ENCODE results near the gene SYNJ1. TPM values are rescaled to one million over a fixed set of nuclear protein-coding genes. Genes with fewer than 3 reads are reported as not detected.
A peak's percentile ranks its signal among the peaks of the same experiment; 100 is the strongest.

The SYNJ1 gene
- total and polyA plus RNA-seq, 10 of the 15 experiments (the other 5 are each of a cell fraction or from before 2014, with no cell fraction given) = 1.2 to 7.0 (median 3.5) TPM

DNA sequence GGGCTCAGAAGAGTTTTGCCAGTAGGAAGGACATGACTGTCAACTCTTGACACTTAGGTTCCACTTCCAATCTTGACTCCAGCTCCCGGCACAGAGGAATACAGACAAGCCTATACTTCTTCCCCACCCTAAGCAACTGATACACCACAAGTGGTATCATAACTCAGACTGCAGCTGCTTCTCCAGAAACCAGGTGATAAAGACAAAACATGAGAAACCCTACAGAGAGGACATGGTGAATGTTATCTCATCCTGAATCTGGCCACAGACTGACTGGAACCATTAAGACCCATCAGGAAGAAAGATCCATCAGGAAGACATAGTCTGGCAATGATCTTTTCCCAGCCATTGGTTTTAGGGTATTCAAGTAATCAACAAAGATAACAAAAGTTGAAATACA lies 30.0 kb upstream of the SYNJ1 start:
- FAIRE-seq (peak; percentile 65), DNase-seq (ENCODE audit: low read depth, low spot score) (no peak), ATAC-seq (no peak; the same call in 2 of the 3 replicates)
- Histone ChIP-seq H3K27me3 (replicated peaks in 1 of 2; ENCODE audit: control insufficient read depth in 2 of 2, insufficient read depth in 2 of 2, low read length in 1 of 2) (no peaks in the 10 kb centered on the region), H3K4me2 (ENCODE audit: control insufficient read depth, insufficient read depth) (no peak overlapping the region), H3K79me2 (ENCODE audit: control insufficient read depth, insufficient read depth, low read length) (no peaks in the 10 kb centered on the region; the same call in 1 of the 2 replicates), H3K4me3 (no peak overlapping the region), H3K27ac (ENCODE audit: control insufficient read depth, insufficient read depth) (no peak overlapping the region), H3K9ac (ENCODE audit: control insufficient read depth, insufficient read depth, low read length) (no peak overlapping the region), H3K9me3 (replicated peaks; ENCODE audit: control insufficient read depth, insufficient read depth, low read length) (no peaks in the 10 kb centered on the region), H4K20me1 (ENCODE audit: control insufficient read depth, insufficient read depth) (no peaks in the 10 kb centered on the region; the same call in 1 of the 2 replicates), H2AFZ (ENCODE audit: control insufficient read depth, low read depth, low read length) (no peak overlapping the region), H3K36me3 (ENCODE audit: control insufficient read depth in 2 of 2, insufficient read depth in 2 of 2, low read length in 1 of 2) (peaks cover 4 to 38% of the 10 kb centered on the region in 2 experiments), H3K4me1 (ENCODE audit: control insufficient read depth, insufficient read depth, low read length) (no peaks in the 10 kb centered on the region)
- CTCF ChIA-PET = interaction anchor here (0.8 to 1.2 kb wide), 6 partner anchors 10 to 156 kb away, joined by 3 to 4 read pairs (median 3); no protein-coding TSS in a partner anchor
- in situ Hi-C loops (cut with MboI) (no loop called here), intact Hi-C loops (cut with micrococcal nuclease; ENCODE audit: unreplicated experiment) (no loop called here)
- RAD21 ChIA-PET (ENCODE audit: unreplicated experiment) = no interaction called here
- SMC1A ChIA-PET (ENCODE audit: uncharacterized antibody, unreplicated experiment) = interaction anchor here (1.0 to 2.3 kb wide), 2 partner anchors 11 to 19 kb away, joined by 3 to 8 read pairs; no protein-coding TSS in a partner anchor
- POLR2A ChIA-PET = interaction anchor here (0.8 kb wide), 1 partner anchor 17 kb away, joined by 3 read pairs; no protein-coding TSS in a partner anchor
- TF ChIP-seq, protein P1, sequence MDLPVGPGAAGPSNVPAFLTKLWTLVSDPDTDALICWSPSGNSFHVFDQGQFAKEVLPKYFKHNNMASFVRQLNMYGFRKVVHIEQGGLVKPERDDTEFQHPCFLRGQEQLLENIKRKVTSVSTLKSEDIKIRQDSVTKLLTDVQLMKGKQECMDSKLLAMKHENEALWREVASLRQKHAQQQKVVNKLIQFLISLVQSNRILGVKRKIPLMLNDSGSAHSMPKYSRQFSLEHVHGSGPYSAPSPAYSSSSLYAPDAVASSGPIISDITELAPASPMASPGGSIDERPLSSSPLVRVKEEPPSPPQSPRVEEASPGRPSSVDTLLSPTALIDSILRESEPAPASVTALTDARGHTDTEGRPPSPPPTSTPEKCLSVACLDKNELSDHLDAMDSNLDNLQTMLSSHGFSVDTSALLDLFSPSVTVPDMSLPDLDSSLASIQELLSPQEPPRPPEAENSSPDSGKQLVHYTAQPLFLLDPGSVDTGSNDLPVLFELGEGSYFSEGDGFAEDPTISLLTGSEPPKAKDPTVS (IDR thresholded peaks at IDR 0.05; ENCODE audit: low read depth, low read length) = no peak
- TF ChIP-seq POLR2AphosphoS5 (IDR thresholded peaks at IDR 0.05; ENCODE audit: low read length) (0 out of 2 replicates have a peak, but pooled peaks have one; percentile 33), NFYB (IDR thresholded peaks at IDR 0.05; ENCODE audit: insufficient read depth, low read depth, low read length) (no peak)
- BruUV-seq (replicated peaks) = no TSS peak
- 93% methylated on average over 1 of the region's 1 CpG for WGBS (ENCODE audit: insufficient coverage, insufficient replicate concordance, low lambda C conversion rate, missing lambda C conversion rate)

DNA sequence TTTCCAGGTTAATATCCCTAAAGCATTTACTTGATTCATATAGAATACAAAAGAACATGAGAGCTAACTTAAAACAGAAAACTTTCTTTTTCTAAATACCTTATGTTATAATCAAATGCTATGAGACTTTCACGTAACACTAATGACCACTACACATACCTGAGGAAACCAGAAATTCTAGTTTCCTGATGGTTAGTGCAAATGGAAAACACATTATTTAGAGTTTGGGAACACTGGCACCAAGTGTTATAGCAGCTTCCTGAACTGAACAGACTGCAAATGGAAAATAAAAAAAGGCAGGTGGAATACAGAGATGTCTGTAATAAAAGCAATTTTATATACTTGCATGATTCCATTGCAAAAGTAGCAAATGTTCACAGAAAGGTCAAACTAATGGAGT lies 28.3 kb upstream of the SYNJ1 start:
- in situ Hi-C loops (cut with MboI) = no loop called here
- no peak overlapping the region for H3K4me3 ChIP-seq
- no peaks in the 10 kb centered on the region for H3K9me3 ChIP-seq (replicated peaks; ENCODE audit: control insufficient read depth, insufficient read depth, low read length)
- ChIA-PET POLR2A (interaction anchor here (0.5 to 1.7 kb wide), 2 partner anchors 8 to 15 kb away, joined by 3 to 4 read pairs; partner anchors contain the start of gene PAXBP1), SMC1A (ENCODE audit: uncharacterized antibody, unreplicated experiment) (interaction anchor here (0.9 to 2.9 kb wide), 5 partner anchors 8 to 70 kb away, joined by 3 to 10 read pairs (median 8); no protein-coding TSS in a partner anchor), CTCF (interaction anchor here (0.5 to 1.7 kb wide), 4 partner anchors 8 to 60 kb away, joined by 3 to 5 read pairs (median 4); partner anchors contain the start of gene PAXBP1), RAD21 (ENCODE audit: unreplicated experiment) (no interaction called here)
- BruUV-seq (replicated peaks) = no TSS peak
- no peaks in the 10 kb centered on the region for H3K4me1 ChIP-seq (ENCODE audit: control insufficient read depth, insufficient read depth, low read length)
- H3K27ac ChIP-seq (ENCODE audit: control insufficient read depth, insufficient read depth) = no peak overlapping the region
- peaks cover 2 to 25% of the 10 kb centered on the region in 2 experiments; a peak in 3 of 4 replicates for H3K36me3 ChIP-seq (ENCODE audit: control insufficient read depth in 2 of 2, insufficient read depth in 2 of 2, low read length in 1 of 2)
- no peak for ATAC-seq
- H3K79me2 ChIP-seq (ENCODE audit: control insufficient read depth, insufficient read depth, low read length) = no peaks in the 10 kb centered on the region; the same call in 1 of the 2 replicates
- H3K9ac ChIP-seq (ENCODE audit: control insufficient read depth, insufficient read depth, low read length) = no peak overlapping the region
- no peaks in the 10 kb centered on the region for H3K27me3 ChIP-seq (replicated peaks in 1 of 2; ENCODE audit: control insufficient read depth in 2 of 2, insufficient read depth in 2 of 2, low read length in 1 of 2)
- no peak overlapping the region for H3K4me2 ChIP-seq (ENCODE audit: control insufficient read depth, insufficient read depth)
- H2AFZ ChIP-seq (ENCODE audit: control insufficient read depth, low read depth, low read length) = no peak overlapping the region
- no peak for DNase-seq (ENCODE audit: low read depth, low spot score)
- TF ChIP-seq HDGF (IDR thresholded peaks at IDR 0.05) (no peak), PML (IDR thresholded peaks at IDR 0.05; ENCODE audit: low read length) (no peak), RUNX3 (IDR thresholded peaks at IDR 0.05; ENCODE audit: low read length) (no peak), CREM (IDR thresholded peaks at IDR 0.05; ENCODE audit: low read depth) (no peak), SUPT20H (IDR thresholded peaks at IDR 0.05; ENCODE audit: borderline replicate concordance, control insufficient read depth, low read depth, low read length) (no peak), IRF4 (IDR thresholded peaks at IDR 0.05; ENCODE audit: low read depth, low read length) (no peak), BMI1 (IDR thresholded peaks at IDR 0.05; ENCODE audit: borderline replicate concordance) (no peak), JUNB (IDR thresholded peaks at IDR 0.05) (no peak), RAD51 (IDR thresholded peaks at IDR 0.05) (no peak), CBX3 (IDR thresholded peaks at IDR 0.05; ENCODE audit: borderline replicate concordance, low read depth) (no peak), EED (IDR thresholded peaks at IDR 0.05; ENCODE audit: low read depth) (no peak), PAX8 (IDR thresholded peaks at IDR 0.05) (no peak), BHLHE40 (IDR thresholded peaks at IDR 0.05; ENCODE audit: borderline replicate concordance in 1 of 2, low read depth in 2 of 2, low read length in 1 of 2) (no peak)
- H4K20me1 ChIP-seq (ENCODE audit: control insufficient read depth, insufficient read depth) = no peaks in the 10 kb centered on the region; the same call in 1 of the 2 replicates
- intact Hi-C loops (cut with micrococcal nuclease; ENCODE audit: unreplicated experiment) = no loop called here
- 100% methylated on average over 1 of the region's 1 CpG for WGBS (ENCODE audit: insufficient coverage, insufficient replicate concordance, low lambda C conversion rate, missing lambda C conversion rate)
- FAIRE-seq = no peak
